SU-DHL-6 (cell line): Measurements from ENCODE around the gene ZFYVE26.

ENCODE experiments used
- H2AFZ ChIP-seq: fragments of 200-600 bp; sonication (generic); 2 replicates; pipeline ENCODE4 v1.6.1; 2014; ENCODE audit warnings: low read depth, mild to moderate bottlenecking, moderate library complexity, mixed read lengths, antibody characterized with exemption, low read length; ENCODE audit not compliant: severe bottlenecking
- H3F3A ChIP-seq: fragments of 200-600 bp; shearing (Covaris generic); 2 replicates; pipeline ENCODE4 v1.6.0; 2016; ENCODE audit warnings: antibody characterized with exemption, mild to moderate bottlenecking; ENCODE audit not compliant: insufficient read depth
- H3K27ac ChIP-seq: fragments of 200-600 bp; sonication (generic); 2 replicates; pipeline ENCODE4 v1.5.1; 2016; ENCODE audit warnings: low read depth, mild to moderate bottlenecking, low read length, moderate library complexity, mixed read lengths
- H3K27me3 ChIP-seq: fragments of 200-600 bp; sonication (generic), shearing (Covaris generic); 2 replicates; pipeline ENCODE4 v1.6.0; 2014; ENCODE audit warnings: mild to moderate bottlenecking, low read length
- H3K36me3 ChIP-seq: fragments of 200-600 bp; sonication (generic); 2 replicates; pipeline ENCODE4 v1.6.1; 2014; ENCODE audit warnings: mild to moderate bottlenecking, low read length, mixed read lengths
- H3K4me2 ChIP-seq: fragments of 300-600, 200-600 bp; shearing (Covaris generic), sonication (generic); 2 replicates; pipeline ENCODE4 v1.6.0; 2014; ENCODE audit warnings: low read length, low read depth, mild to moderate bottlenecking; ENCODE audit not compliant: poor library complexity, severe bottlenecking
- H3K4me3 ChIP-seq: fragments of 200-600 bp; sonication (generic); 2 replicates; pipeline ENCODE4 v1.5.1; 2014; ENCODE audit warnings: antibody characterized with exemption, low read length, mild to moderate bottlenecking, mixed read lengths; ENCODE audit not compliant: insufficient read depth, poor library complexity, severe bottlenecking
- H3K79me2 ChIP-seq: fragments of 200-600 bp; sonication (generic); 2 replicates; pipeline ENCODE4 v1.6.1; 2014; ENCODE audit warnings: mild to moderate bottlenecking, low read length, moderate library complexity; ENCODE audit not compliant: insufficient read depth
- H3K9ac ChIP-seq: fragments of 200-600 bp; sonication (generic); 2 replicates; pipeline ENCODE4 v1.7.0; 2014; ENCODE audit warnings: mild to moderate bottlenecking, low read length
- H3K9me2 ChIP-seq: fragments of 200-600 bp; sonication (generic); replicated peaks from 2 replicates; pipeline ENCODE4 v1.6.1; 2014; ENCODE audit warnings: low read length; ENCODE audit not compliant: insufficient read depth
- H3K9me3 ChIP-seq: fragments of 200-600 bp; sonication (generic); 2 replicates; pipeline ENCODE4 v1.6.1; 2014; ENCODE audit warnings: low read length, mixed read lengths; ENCODE audit not compliant: insufficient read depth
- H4K20me1 ChIP-seq: fragments of 200-600 bp; sonication (generic); 2 replicates; pipeline ENCODE4 v1.6.1; 2014; ENCODE audit warnings: low read depth, mild to moderate bottlenecking, antibody characterized with exemption, low read length, moderate library complexity, mixed read lengths
- TF ChIP-seq, protein P1 (sequence below): fragments of 200-600 bp; sonication (generic); IDR thresholded peaks from one replicate; pipeline ENCODE4 v1.5.1; 2017; ENCODE audit warnings: antibody characterized with exemption, mild to moderate bottlenecking, low read length, moderate library complexity; ENCODE audit not compliant: insufficient read depth, poor library complexity, severe bottlenecking

Gene ZFYVE26

DNA sequence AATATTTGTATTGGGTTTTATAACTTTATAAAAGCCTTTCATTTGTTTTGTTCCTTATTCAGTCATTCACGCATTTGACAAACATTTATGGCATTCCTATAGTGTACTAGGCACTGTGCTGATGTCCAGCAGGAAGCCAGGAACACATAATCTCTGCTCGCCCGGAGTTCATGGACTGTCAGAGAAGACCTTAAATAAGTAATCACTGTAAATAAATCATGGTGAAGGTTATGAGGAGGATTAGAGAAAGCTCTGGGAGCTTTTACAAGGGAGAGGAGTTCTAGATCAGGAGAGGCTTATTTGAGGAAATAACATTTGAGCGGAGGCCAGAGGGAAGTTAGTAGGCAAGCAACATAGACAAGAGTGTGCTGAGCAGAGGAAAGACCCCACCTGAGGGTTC lies 119.4 kb downstream of the ZFYVE26 start:
- TF ChIP-seq, protein P1, sequence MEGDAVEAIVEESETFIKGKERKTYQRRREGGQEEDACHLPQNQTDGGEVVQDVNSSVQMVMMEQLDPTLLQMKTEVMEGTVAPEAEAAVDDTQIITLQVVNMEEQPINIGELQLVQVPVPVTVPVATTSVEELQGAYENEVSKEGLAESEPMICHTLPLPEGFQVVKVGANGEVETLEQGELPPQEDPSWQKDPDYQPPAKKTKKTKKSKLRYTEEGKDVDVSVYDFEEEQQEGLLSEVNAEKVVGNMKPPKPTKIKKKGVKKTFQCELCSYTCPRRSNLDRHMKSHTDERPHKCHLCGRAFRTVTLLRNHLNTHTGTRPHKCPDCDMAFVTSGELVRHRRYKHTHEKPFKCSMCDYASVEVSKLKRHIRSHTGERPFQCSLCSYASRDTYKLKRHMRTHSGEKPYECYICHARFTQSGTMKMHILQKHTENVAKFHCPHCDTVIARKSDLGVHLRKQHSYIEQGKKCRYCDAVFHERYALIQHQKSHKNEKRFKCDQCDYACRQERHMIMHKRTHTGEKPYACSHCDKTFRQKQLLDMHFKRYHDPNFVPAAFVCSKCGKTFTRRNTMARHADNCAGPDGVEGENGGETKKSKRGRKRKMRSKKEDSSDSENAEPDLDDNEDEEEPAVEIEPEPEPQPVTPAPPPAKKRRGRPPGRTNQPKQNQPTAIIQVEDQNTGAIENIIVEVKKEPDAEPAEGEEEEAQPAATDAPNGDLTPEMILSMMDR = no peak
- peaks cover 30% of the 10 kb centered on the region for H3K79me2 ChIP-seq
- no peaks in the 10 kb centered on the region for H3K9me2 ChIP-seq
- no peaks in the 10 kb centered on the region for H3F3A ChIP-seq
- H3K4me2 ChIP-seq = no peak overlapping the region
- H3K4me3 ChIP-seq = no peak overlapping the region
- no peak overlapping the region for H3K27ac ChIP-seq
- peaks cover 5% of the 10 kb centered on the region for H3K36me3 ChIP-seq
- no peak overlapping the region for H2AFZ ChIP-seq
- H3K9me3 ChIP-seq = no peaks in the 10 kb centered on the region
- H4K20me1 ChIP-seq = no peaks in the 10 kb centered on the region
- no peaks in the 10 kb centered on the region for H3K27me3 ChIP-seq
- no peak overlapping the region for H3K9ac ChIP-seq
